T-helper 1 cell treated with Interleukin-12 subunit alpha and Interleukin-12 subunit beta and Interleukin-4 antibody, amounts not matched to agents 30 μg/mL and 1 μg/mL, for 36 hours (primary cell): ENCODE measurements around the gene RFX8.
"Not testable (repeated sequence)": the region's sequence is repeated elsewhere in the genome, so short reads cannot be mapped to it uniquely, and the experiment has no call there.

Source experiments
- H3K27ac Mint-ChIP-seq: one replicate; pipeline ENCODE4 v1.8.0; 2021; ENCODE audit warnings: mild to moderate bottlenecking, mixed read lengths
- H3K27me3 Mint-ChIP-seq: one replicate; pipeline ENCODE4 v1.8.0; 2021; ENCODE audit warnings: low read depth, mixed read lengths
- H3K36me3 Mint-ChIP-seq: one replicate; pipeline ENCODE4 v1.8.0; 2021; ENCODE audit warnings: low read depth, mixed read lengths
- H3K4me1 Mint-ChIP-seq: one replicate; pipeline ENCODE4 v1.8.0; 2021; ENCODE audit warnings: low read depth, mixed read lengths
- H3K4me3 Mint-ChIP-seq: one replicate; pipeline ENCODE4 v1.8.0; 2021; ENCODE audit warnings: mild to moderate bottlenecking, moderate library complexity, mixed read lengths
- H3K9me3 Mint-ChIP-seq: one replicate; pipeline ENCODE4 v1.8.0; 2021; ENCODE audit warnings: mixed read lengths

RFX8 gene

DNA sequence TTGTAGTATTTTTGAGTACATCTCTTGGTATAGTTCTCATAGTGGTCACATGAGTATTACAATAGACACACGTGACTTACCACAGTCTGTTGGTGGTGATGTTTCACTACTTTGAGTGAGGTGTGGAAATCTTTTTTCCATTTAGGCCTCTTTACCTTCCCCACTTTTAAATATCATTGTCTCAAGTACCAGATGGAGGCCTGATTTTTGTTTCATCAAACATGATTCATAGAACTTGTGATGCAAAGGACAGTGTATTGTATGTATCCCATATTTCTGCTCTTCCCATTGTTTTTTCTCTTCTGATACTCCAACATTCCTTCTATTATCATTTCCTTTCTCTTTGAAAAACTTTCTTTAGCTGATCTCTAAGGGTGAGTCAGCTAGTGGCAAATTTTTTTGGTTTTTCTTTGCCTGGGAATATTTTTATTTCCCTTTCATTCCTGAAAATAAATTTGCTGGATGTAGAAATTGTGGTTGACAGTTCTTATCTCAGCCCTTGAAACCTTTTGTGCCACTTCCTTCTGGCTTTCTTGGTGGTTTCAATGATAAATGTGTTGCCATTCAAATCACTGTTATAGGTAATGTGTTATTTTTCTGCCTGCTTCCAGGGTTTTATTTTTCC lies 32.8 kb downstream of the RFX8 start:
- H3K27ac Mint-ChIP-seq, result no peak overlapping the region
- H3K27me3 Mint-ChIP-seq, result no peaks in the 10 kb centered on the region
- peaks cover 5% of the 10 kb centered on the region for H3K36me3 Mint-ChIP-seq
- peaks cover 15% of the 10 kb centered on the region for H3K4me1 Mint-ChIP-seq
- H3K4me3 Mint-ChIP-seq, result no peak overlapping the region
- peaks cover 8% of the 10 kb centered on the region for H3K9me3 Mint-ChIP-seq

DNA sequence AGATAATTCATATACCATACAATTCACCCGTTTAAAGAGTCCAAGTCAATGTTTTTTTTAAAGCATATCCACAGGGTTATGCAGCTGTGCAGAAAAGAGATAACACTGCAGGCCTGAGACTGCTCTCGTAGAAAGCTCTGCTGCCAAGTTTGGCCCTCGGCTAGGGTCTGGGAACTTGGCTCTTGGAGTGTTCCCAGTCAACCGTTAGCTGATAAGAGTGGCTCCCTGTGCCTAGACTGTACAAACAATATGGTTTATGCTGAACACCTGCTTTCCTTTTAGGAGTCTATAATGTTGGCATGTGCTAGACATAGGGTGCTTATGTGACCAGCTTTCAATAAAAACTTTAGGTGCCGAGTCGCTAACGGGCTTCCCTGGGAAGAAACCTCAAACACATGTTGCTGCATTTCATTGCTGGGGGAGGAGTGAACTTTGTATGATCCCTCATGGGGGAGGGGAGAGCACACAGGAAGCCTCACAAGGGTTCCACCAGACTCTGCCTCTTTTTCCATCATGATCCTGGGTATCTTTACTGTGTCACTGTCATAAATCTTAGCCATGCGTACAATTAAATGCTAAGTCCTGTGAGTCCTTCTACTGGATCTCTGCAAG lies 34.7 kb downstream of the RFX8 start:
- H3K27me3 Mint-ChIP-seq, result no peaks in the 10 kb centered on the region

DNA sequence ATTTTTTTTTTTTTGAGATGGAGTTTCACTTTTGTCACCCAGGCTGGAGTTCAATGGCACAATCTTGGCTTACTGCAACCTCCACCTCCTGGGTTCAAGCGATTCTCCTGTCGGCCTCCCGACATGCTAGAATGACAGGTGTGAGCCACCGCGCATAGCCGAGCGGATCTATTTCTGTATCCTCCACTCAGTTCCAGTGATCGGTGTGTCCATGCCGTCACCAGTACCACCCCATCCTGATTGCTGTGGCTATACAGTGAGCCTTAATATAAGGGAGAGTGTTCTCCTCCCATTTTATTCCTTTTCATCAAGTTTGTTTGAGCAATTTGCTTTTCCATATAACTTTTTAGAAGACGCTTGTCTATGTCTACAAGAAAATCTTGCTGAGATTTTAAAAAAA lies 35.2 kb downstream of the RFX8 start:
- Mint-ChIP-seq H3K4me3 (no peak overlapping the region), H3K27me3 (no peaks in the 10 kb centered on the region), H3K36me3 (no peaks in the 10 kb centered on the region), H3K4me1 (peaks cover 10% of the 10 kb centered on the region), H3K27ac (no peak overlapping the region), H3K9me3 (peaks cover 5% of the 10 kb centered on the region)

More for the DNA sequence above, 34.7 kb downstream of the RFX8 start:
- peaks cover 10% of the 10 kb centered on the region for H3K4me1 Mint-ChIP-seq
- peaks cover 8% of the 10 kb centered on the region for H3K9me3 Mint-ChIP-seq
- no peak overlapping the region for H3K27ac Mint-ChIP-seq
- H3K4me3 Mint-ChIP-seq, result no peak overlapping the region
- H3K36me3 Mint-ChIP-seq, result peaks cover 2% of the 10 kb centered on the region

DNA sequence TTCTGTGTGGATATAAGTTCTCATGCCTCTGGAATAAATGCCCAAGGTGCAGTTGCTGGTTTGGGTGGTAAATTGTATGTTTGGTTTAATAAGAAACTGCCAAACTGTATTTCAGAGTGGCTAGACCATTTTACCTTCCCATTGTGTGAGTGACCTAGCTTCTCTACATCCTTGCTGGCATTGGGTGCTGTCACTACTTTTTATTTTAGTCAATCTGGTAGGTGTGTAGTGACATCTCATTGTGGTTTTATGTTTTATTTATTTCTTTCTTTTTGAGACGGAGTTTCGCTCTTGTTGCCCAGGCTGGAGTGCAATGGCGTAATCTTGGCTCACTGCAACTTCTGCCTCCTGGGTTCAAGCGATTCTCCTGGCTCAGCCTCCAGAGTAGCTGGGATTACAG lies 36.4 kb downstream of the RFX8 start:
- not testable (repeated sequence) for H3K27ac Mint-ChIP-seq, H3K4me3 Mint-ChIP-seq, H3K36me3 Mint-ChIP-seq, H3K9me3 Mint-ChIP-seq, H3K27me3 Mint-ChIP-seq
- H3K4me1 Mint-ChIP-seq, result peaks cover 10% of the 10 kb centered on the region

DNA sequence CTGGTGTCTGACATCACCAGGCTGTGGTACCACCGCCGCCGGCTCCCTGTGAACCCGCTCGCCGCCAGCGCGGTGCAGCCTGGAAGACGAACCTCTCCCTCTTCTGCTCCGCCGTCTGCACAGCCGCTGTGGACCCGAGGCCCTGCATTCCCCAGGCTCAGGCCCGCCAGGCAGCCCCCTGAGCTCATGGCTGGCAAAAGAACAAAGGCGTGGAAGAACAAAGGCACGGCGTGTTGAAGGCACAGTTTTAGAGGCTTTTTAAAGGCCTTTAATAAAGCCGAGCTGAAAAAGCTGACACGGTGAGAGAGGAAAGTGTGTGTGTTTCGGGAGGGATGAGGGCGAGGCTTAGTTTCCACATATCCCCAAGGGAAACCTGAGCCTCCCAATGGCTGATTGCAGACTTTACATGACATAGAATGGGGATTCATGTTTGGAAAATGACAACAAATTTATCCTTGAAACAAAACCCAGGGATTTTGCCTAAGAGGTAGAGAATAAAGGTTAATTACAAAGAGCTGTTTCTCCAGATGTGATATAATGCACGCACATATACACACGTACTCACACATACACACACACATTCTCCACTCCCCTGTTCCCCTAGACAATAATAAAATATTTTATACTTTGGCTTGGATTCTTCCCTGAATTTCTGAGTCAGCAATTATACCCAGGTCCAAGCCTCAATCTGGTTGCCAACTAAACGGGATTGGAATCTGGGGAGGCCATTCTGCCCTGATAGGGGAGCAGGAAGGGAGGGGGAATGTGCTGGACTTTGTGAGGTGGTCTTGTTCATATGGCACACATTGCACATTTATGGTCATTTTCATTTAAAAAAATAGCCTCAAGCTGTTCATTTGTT lies 39.7 kb downstream of the RFX8 start:
- no peaks in the 10 kb centered on the region for H3K36me3 Mint-ChIP-seq
- H3K9me3 Mint-ChIP-seq, result no peaks in the 10 kb centered on the region
- no peak overlapping the region for H3K27ac Mint-ChIP-seq
- H3K4me1 Mint-ChIP-seq, result peaks cover 2% of the 10 kb centered on the region
- H3K4me3 Mint-ChIP-seq, result no peak overlapping the region
- H3K27me3 Mint-ChIP-seq, result no peaks in the 10 kb centered on the region

DNA sequence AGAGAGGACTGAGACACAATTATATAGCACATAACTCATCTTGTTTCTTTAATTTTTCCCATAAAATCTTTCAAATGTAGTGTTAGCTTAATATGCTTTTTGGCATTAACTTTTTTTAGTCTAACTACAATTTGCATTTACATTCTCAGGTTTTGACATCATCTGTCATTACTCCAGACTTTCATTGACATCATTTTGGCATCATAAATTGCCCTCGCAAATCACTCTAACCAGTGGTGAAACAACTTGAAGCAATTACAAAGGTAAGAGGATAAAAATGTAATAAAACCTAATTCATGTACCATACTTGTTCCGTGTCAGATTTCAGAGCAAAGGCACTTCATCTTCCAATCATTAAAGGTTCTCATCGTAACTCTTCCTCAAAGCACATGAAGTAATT lies 41.4 kb downstream of the RFX8 start:
- Mint-ChIP-seq H3K36me3 (no peaks in the 10 kb centered on the region), H3K9me3 (no peaks in the 10 kb centered on the region), H3K4me1 (peaks cover 2% of the 10 kb centered on the region), H3K27me3 (no peaks in the 10 kb centered on the region), H3K27ac (no peak overlapping the region), H3K4me3 (no peak overlapping the region)

DNA sequence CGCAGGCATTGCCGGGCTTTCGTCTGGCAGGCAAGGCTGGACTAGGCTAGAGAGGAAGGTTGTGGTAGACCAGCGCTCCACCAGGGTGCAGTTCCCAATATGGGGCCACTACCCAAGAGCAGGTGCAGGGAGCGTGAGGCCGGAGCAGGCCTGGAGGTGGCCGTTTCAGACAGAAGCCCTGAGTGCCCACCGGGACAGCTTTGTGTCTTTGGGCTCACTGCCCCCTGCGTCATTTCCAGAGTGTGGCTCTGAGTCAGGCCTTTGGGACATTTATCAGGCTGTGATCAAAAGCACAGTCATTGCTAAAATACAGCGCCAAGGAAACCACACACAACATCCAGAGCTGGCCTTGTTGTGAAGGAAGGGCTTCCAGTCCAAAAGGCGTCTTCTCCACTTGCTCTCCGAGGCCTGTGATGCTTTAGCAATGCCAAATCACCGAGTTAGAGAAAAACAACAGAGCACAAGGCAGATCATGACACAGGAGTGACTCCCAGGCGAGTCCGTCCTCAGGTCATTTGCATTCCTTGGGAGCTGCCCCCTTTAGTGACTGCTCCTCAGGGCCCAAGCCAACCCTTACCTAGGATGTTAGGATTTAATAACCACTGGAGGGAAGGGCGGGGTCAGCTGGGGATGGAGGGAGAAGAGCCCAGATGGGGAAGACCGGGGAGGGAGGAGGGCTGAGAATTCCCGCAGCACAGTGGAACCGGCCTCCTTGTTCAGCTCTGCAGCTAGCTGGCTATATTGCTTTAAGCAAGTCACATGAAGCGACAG lies 42.3 kb downstream of the RFX8 start:
- no peak overlapping the region for H3K27ac Mint-ChIP-seq
- no peaks in the 10 kb centered on the region for H3K27me3 Mint-ChIP-seq
- no peak overlapping the region for H3K4me3 Mint-ChIP-seq
- no peaks in the 10 kb centered on the region for H3K36me3 Mint-ChIP-seq
- peaks cover 2% of the 10 kb centered on the region for H3K4me1 Mint-ChIP-seq
- H3K9me3 Mint-ChIP-seq, result no peaks in the 10 kb centered on the region

DNA sequence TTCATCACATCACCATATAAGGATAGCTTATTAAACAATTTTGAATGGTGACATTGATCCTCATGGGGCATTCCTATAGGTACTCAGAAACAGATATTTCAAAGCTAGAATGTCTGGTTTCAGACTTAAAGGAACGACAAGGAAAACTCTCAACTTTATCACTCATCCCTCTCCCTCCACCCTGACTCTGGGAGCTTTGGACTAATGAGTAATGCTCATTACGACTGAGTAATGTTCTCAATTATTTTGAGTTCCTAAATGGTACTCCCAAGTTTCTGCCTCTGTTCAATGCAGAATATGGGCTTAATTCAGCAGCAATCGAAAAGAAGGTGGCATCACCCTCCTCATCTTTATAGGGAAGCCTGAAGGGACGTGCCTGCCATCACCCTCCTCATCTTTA lies 43.4 kb downstream of the RFX8 start:
- no peak overlapping the region for H3K4me3 Mint-ChIP-seq
- H3K36me3 Mint-ChIP-seq, result no peaks in the 10 kb centered on the region
- no peaks in the 10 kb centered on the region for H3K27me3 Mint-ChIP-seq
- peaks cover 2% of the 10 kb centered on the region for H3K4me1 Mint-ChIP-seq
- no peaks in the 10 kb centered on the region for H3K9me3 Mint-ChIP-seq
- H3K27ac Mint-ChIP-seq, result no peak overlapping the region

DNA sequence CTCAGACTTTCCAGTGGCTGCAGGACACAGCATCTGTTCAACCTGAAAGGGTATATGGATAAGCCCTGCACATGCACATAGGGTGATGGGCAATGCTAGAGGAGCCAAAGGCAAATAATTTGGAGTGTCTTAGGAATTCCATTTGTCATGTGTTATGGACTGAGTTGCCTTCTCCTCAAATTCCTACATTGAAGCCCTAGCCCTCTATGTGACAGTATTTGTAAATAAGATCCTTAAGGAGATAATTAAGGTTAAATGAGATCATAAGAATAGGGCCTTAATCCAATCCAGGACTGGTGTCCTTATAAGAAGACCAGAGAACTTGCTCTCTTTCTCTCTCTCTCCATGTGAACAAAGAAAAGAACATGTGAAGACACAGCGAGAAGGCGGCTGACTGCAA lies 44.8 kb downstream of the RFX8 start:
- Mint-ChIP-seq H3K9me3 (no peaks in the 10 kb centered on the region), H3K27ac (no peak overlapping the region), H3K36me3 (no peaks in the 10 kb centered on the region), H3K27me3 (no peaks in the 10 kb centered on the region), H3K4me1 (peaks cover 2% of the 10 kb centered on the region), H3K4me3 (no peak overlapping the region)

DNA sequence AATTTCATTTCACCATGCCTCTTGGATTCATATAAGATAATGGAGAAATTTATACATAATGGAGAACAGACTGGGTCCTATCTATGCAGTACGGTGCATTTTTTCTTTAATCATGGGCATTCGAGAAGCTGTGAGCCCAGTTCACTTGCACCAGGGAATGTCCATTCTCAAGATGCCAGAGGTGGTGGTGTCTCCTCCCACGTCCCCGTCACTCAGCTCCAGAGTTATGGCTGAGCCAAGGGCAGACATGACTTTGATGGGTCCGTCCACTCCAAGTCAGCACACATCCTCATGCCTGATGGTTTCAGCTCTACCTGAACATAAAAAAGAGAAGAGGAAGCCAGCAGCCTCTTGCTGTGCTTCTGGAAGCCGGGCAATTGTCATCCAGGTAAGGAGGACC lies 45.5 kb downstream of the RFX8 start:
- Mint-ChIP-seq H3K9me3 (no peaks in the 10 kb centered on the region), H3K27ac (no peak overlapping the region), H3K4me3 (no peak overlapping the region), H3K36me3 (no peaks in the 10 kb centered on the region), H3K27me3 (no peaks in the 10 kb centered on the region), H3K4me1 (peaks cover 2% of the 10 kb centered on the region)

DNA sequence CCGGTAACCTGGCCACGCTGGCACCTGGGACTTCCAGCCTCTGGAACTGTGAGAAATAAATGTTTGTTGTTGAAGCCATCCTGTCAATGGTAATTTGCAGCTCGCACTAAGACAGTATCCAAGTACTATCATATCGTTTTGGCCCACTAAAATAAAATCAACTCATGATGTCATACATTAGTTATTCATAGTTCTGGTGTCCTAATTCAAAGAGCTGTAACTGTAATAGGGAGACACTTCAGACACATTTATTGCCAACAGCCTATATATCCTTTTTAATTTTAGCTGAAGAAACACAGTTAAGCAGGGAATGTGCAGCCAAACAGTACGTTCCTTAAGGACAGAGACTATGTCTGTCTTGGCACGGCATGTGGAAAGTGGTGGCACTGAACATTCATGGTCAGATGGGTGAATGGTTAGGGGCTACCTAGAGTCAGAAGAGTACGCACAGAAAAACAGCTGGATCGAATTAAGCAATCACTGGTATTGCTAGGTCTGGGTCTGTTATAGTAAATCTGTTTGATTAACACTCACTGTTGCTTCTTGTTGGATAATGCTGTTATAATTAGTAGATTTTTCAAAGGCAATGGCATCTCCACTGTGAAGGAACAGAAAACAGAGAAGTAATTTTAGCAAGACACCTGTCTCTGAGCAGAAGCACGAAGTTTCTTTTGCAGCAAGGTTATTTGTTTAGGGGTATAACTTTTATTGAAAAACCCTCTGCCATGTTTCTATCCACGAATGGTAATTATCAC lies 46.3 kb downstream of the RFX8 start:
- Mint-ChIP-seq H3K27me3 (no peaks in the 10 kb centered on the region), H3K36me3 (peaks cover 4% of the 10 kb centered on the region), H3K27ac (no peak overlapping the region), H3K9me3 (no peaks in the 10 kb centered on the region), H3K4me3 (no peak overlapping the region), H3K4me1 (peaks cover 2% of the 10 kb centered on the region)

DNA sequence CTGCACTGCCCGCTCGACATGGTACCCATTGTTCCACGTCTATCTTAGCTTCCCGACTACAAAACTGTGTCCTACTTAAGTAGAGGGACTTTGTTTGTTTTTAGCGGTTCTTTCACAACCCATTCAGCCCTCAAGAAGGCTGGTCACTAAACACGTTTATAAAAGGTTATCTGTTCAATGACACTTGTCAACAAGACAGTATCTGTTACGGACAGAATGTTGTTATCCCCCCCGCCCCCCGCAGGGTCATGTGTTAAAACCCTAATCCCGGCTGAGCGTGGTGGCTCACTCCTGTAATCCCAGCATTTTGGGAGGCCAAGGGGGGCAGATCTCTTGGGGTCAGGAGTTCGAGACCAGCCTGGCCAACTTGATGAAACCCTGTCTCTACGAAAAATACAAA lies 47.2 kb downstream of the RFX8 start:
- H3K9me3 Mint-ChIP-seq, result no peaks in the 10 kb centered on the region
- H3K4me3 Mint-ChIP-seq, result no peak overlapping the region
- H3K4me1 Mint-ChIP-seq, result peaks cover 2% of the 10 kb centered on the region
- H3K36me3 Mint-ChIP-seq, result peaks cover 4% of the 10 kb centered on the region
- no peak overlapping the region for H3K27ac Mint-ChIP-seq
- no peaks in the 10 kb centered on the region for H3K27me3 Mint-ChIP-seq

DNA sequence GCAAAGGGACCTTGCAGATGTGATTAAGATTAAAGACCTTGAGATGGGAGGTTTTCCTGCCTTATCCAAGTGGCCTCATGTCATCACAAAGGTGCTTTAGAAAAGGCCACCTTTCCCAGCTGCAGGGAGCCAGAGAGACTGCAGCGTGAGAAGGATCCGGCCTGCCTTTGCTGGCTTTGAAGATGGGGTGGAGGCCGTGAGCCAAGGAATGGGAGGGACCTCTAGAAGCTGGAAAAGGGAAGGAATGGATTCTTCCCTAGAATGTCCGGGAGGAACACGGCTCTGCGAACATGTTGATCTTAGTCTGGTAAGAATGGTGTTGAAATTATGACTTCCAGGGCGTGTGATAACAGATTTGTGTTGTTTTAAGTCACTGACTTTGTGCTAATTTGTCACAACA lies 47.7 kb downstream of the RFX8 start:
- no peak overlapping the region for H3K27ac Mint-ChIP-seq
- peaks cover 4% of the 10 kb centered on the region for H3K36me3 Mint-ChIP-seq
- no peaks in the 10 kb centered on the region for H3K27me3 Mint-ChIP-seq
- H3K9me3 Mint-ChIP-seq, result no peaks in the 10 kb centered on the region
- H3K4me1 Mint-ChIP-seq, result no peaks in the 10 kb centered on the region
- H3K4me3 Mint-ChIP-seq, result no peak overlapping the region

DNA sequence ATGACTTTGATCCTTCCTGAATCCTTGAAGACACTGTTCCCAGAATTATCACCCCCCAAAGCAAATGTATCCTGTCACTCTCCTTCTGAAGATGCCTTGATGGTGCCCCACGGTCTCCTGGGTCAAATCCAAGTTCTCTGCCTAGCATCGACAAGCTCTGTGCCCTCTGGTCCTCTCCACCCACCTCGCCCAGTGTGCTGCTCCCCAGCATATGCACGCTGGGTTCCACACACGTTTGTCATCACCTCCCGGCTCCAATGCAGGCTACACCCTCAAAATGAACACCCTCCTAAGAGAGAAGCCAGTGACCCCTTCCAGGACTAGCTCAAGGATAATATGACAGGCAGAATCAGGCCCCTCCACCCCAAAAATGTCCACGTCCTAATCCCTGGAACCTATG lies 48.1 kb downstream of the RFX8 start:
- Mint-ChIP-seq H3K36me3 (peaks cover 4% of the 10 kb centered on the region), H3K4me3 (no peak overlapping the region), H3K27me3 (no peaks in the 10 kb centered on the region), H3K4me1 (no peaks in the 10 kb centered on the region), H3K27ac (no peak overlapping the region), H3K9me3 (no peaks in the 10 kb centered on the region)
